GM12878 (cell line): ENCODE measurements around the gene SPTBN1. TPM values are rescaled to one million over a fixed set of nuclear protein-coding genes. Genes with fewer than 3 reads are reported as not detected.

Source experiments
- ATAC-seq: fragments of 200-7000 bp; cut with Tn5 transposase; 3 replicates; pipeline ENCODE4 v1.9.1; 2020; ENCODE audit warnings: mild to moderate bottlenecking, moderate library complexity
- BruUV-seq: library from RNA; stranded (reverse); fragments of 400-500 nt; replicated peaks from 2 replicates; lab custom pipeline; 2021; lab: Mats Ljungman, UMichigan
- CTCF ChIA-PET: fragments of 300-600 bp; sonication (Branson Sonifier 250); formaldehyde crosslinking; extraction: SDS; loops from one replicate; lab custom pipeline; 2021; ENCODE audit warnings: inconsistent platforms; lab: Yijun Ruan, JAX
- POLR2A ChIA-PET: fragments of 350-600 bp; formaldehyde crosslinking; extraction: SDS; loops from one replicate; lab custom pipeline; 2021; ENCODE audit warnings: inconsistent platforms; lab: Charles Lee
- RAD21 ChIA-PET: fragments of 300-600 bp; sonication (Branson Sonifier 250); formaldehyde crosslinking; loops from one replicate; lab custom pipeline; 2023; ENCODE audit warnings: antibody characterized with exemption; ENCODE audit not compliant: unreplicated experiment; lab: Charles Lee
- SMC1A ChIA-PET: fragments of 300-600 bp; sonication (Branson Sonifier 250); formaldehyde crosslinking; loops from one replicate; lab custom pipeline; 2023; ENCODE audit not compliant: unreplicated experiment, uncharacterized antibody; lab: Charles Lee
- DNase-seq: peaks from one replicate; pipeline ENCODE4 v3.0.0-alpha.2; 2011; ENCODE audit warnings: low read depth, low spot score
- FAIRE-seq: peaks from 3 replicates; lab custom pipeline; 2011; peaks lifted over from hg19 to GRCh38; lab: Jason Lieb, UNC
- H2AFZ ChIP-seq: 2 replicates; pipeline ENCODE4 v1.6.0; 2011; ENCODE audit warnings: low read depth, low read length, control low read depth; ENCODE audit not compliant: control insufficient read depth
- H3K27ac ChIP-seq: 2 replicates; pipeline ENCODE4 v1.5.1; 2011; ENCODE audit warnings: control low read depth; ENCODE audit not compliant: control insufficient read depth, insufficient read depth
- H3K27me3 ChIP-seq, 2 experiments: replicated peaks in 1 of 2; 2 replicates each; pipeline versions ENCODE4 v1.6.0 to v1.6.1; 2011; ENCODE audit warnings: low read length in 1 of 2; ENCODE audit not compliant: control insufficient read depth in 2 of 2, insufficient read depth in 2 of 2
- H3K36me3 ChIP-seq, 2 experiments: 2 replicates each; pipeline ENCODE4 v1.5.1; 2011; ENCODE audit warnings: low read length in 1 of 2; ENCODE audit not compliant: control insufficient read depth in 2 of 2, insufficient read depth in 2 of 2
- H3K4me1 ChIP-seq: 2 replicates; pipeline ENCODE4 v1.6.1; 2011; ENCODE audit warnings: mild to moderate bottlenecking, low read length, moderate library complexity, mixed read lengths; ENCODE audit not compliant: control insufficient read depth, insufficient read depth
- H3K4me2 ChIP-seq: 2 replicates; pipeline ENCODE4 v1.6.0; 2011; ENCODE audit warnings: control low read depth; ENCODE audit not compliant: control insufficient read depth, insufficient read depth
- H3K4me3 ChIP-seq: fragments of 200-600 bp; sonication (generic); 2 replicates; pipeline ENCODE4 v1.5.1; 2016
- H3K79me2 ChIP-seq: 2 replicates; pipeline ENCODE4 v1.6.0; 2011; ENCODE audit warnings: low read length; ENCODE audit not compliant: control insufficient read depth, insufficient read depth
- H3K9ac ChIP-seq: 2 replicates; pipeline ENCODE4 v1.8.0; 2011; ENCODE audit warnings: low read length, control low read depth, mixed read lengths; ENCODE audit not compliant: control insufficient read depth, insufficient read depth
- H3K9me3 ChIP-seq: replicated peaks from 3 replicates; pipeline ENCODE4 v1.5.1; 2011; ENCODE audit warnings: mild to moderate bottlenecking, low read length; ENCODE audit not compliant: control insufficient read depth, insufficient read depth
- H4K20me1 ChIP-seq: 2 replicates; pipeline ENCODE4 v1.6.0; 2011; ENCODE audit not compliant: control insufficient read depth, insufficient read depth
- ATF7 ChIP-seq: fragments of 450-650 bp; IDR thresholded peaks from 2 replicates; pipeline ENCODE4 v1.6.1; 2016; ENCODE audit warnings: low read depth, mild to moderate bottlenecking
- BCL11A ChIP-seq: IDR thresholded peaks from 2 replicates; pipeline ENCODE4 v1.6.1; 2011; ENCODE audit warnings: low read depth, low read length
- EGR1 ChIP-seq, 2 experiments: IDR thresholded peaks; 1 replicate in 1 of 2; 2 replicates in 1 of 2; pipeline ENCODE4 v1.6.1; 2011 to 2012; ENCODE audit warnings: low read depth in 2 of 2, low read length in 2 of 2, borderline replicate concordance in 1 of 2, mild to moderate bottlenecking in 1 of 2, moderate library complexity in 1 of 2
- FOS ChIP-seq: IDR thresholded peaks from 3 replicates; pipeline ENCODE4 v1.6.1; 2011; ENCODE audit warnings: borderline replicate concordance; ENCODE audit not compliant: insufficient read length; ENCODE audit errors: extremely low read depth
- HDAC2 ChIP-seq: fragments of 200-600 bp; sonication (generic); IDR thresholded peaks from 2 replicates; pipeline ENCODE4 v1.6.1; 2017
- IKZF1 ChIP-seq: fragments of 450-650 bp; conservative IDR thresholded peaks from 2 replicates; pipeline ENCODE4 v1.6.1; 2017; ENCODE audit warnings: antibody characterized with exemption, mild to moderate bottlenecking
- KAT2A ChIP-seq: conservative IDR thresholded peaks from 2 replicates; pipeline ENCODE4 v1.6.1; 2011; ENCODE audit warnings: low read depth, low read length; ENCODE audit not compliant: control insufficient read depth
- MEF2B ChIP-seq: fragments of 450-650 bp; IDR thresholded peaks from 2 replicates; pipeline ENCODE4 v1.6.1; 2018; ENCODE audit warnings: mild to moderate bottlenecking, moderate library complexity; ENCODE audit not compliant: partially characterized antibody, poor library complexity, severe bottlenecking
- MTA2 ChIP-seq: fragments of 450-650 bp; IDR thresholded peaks from 2 replicates; pipeline ENCODE4 v1.6.1; 2016; ENCODE audit warnings: low read depth, mild to moderate bottlenecking, moderate library complexity
- NR2F1 ChIP-seq: fragments of 450-650 bp; conservative IDR thresholded peaks from 2 replicates; pipeline ENCODE4 v1.6.1; 2017; ENCODE audit warnings: mild to moderate bottlenecking
- RBBP5 ChIP-seq: fragments of 200-600 bp; sonication (generic); conservative IDR thresholded peaks from 2 replicates; pipeline ENCODE4 v1.6.1; 2016
- TARDBP ChIP-seq: IDR thresholded peaks from 2 replicates; pipeline ENCODE4 v1.6.1; 2016; ENCODE audit warnings: borderline replicate concordance
- WRNIP1 ChIP-seq: IDR thresholded peaks from 2 replicates; pipeline ENCODE4 v1.6.1; 2011; ENCODE audit warnings: low read depth, low read length, improper control_type of control experiment, borderline replicate concordance
- ZSCAN29 ChIP-seq: fragments of 450-650 bp; IDR thresholded peaks from 2 replicates; pipeline ENCODE4 v1.6.1; 2017; ENCODE audit warnings: mild to moderate bottlenecking, moderate library complexity
- WGBS: methylation state at CpG from one replicate; pipeline ENCODE4 v1.1.6; 2016; ENCODE audit warnings: low lambda C conversion rate; ENCODE audit not compliant: insufficient replicate concordance, insufficient coverage; ENCODE audit errors: missing lambda C conversion rate; 5-methylcytosine and 5-hydroxymethylcytosine counted together
- in situ Hi-C: fragments of 300-500 bp; cut with MboI; formaldehyde crosslinking; loops from 9 replicates; pipeline ENCODE4 v1.14.3; 2018; ENCODE audit warnings: mixed read lengths
- intact Hi-C: fragments of 100-400 bp; cut with micrococcal nuclease; formaldehyde crosslinking; loops from one replicate; pipeline ENCODE4 v1.14.2; 2022; ENCODE audit not compliant: unreplicated experiment
- polyA plus RNA-seq, 11 experiments: library from polyadenylated mRNA; depleted of rRNA in 4 of 11; unstranded in 6 of 11; stranded (reverse) in 5 of 11; fragments of >200 nt; fragmentation: Nextera tagmentation in 4 of 11; fragmentation: Illumina TruSeq in 1 of 11; extraction: Ambion mirVana in 4 of 11; extraction: Trizol in 1 of 11; gene quantifications; 1 replicate in 1 of 11; 2 replicates in 10 of 11; pipeline versions ENCODE4 v1.2.1 to v1.2.3, GENCODE V29; 2011 to 2016; ENCODE audit warnings: inconsistent platforms in 2 of 11, missing spikeins in 2 of 11, low read depth in 1 of 11
- total RNA-seq, 4 experiments: library from RNA; depleted of rRNA in 3 of 4; stranded (reverse); fragments of >200 nt in 3 of 4; fragmentation: Illumina TruSeq in 1 of 4; extraction: Trizol in 1 of 4; gene quantifications; 2 replicates each; pipeline versions ENCODE4 v1.2.1 to v1.2.3, GENCODE V29; 2013 to 2021
- TF ChIP-seq, protein P1 (sequence below): fragments of 450-650 bp; formaldehyde crosslinking; IDR thresholded peaks from 2 replicates; pipeline ENCODE4 v1.4.0; 2022; ENCODE audit warnings: mild to moderate bottlenecking, moderate library complexity
- TF ChIP-seq, protein P2 (sequence below): IDR thresholded peaks from 2 replicates; pipeline ENCODE4 v1.6.1; 2011; ENCODE audit warnings: low read depth, mild to moderate bottlenecking, low read length, moderate library complexity, borderline replicate concordance; ENCODE audit errors: extremely low read depth
- TF ChIP-seq, protein P3 (sequence below): IDR thresholded peaks from 2 replicates; pipeline ENCODE4 v1.6.1; 2012; ENCODE audit warnings: low read depth, low read length, improper control_type of control experiment
- TF ChIP-seq, protein P4 (sequence below): fragments of 450-650 bp; IDR thresholded peaks from 2 replicates; pipeline ENCODE4 v1.6.1; 2017; ENCODE audit warnings: mild to moderate bottlenecking, moderate library complexity

The SPTBN1 gene
- total and polyA plus RNA-seq, 10 of the 15 experiments (the other 5 are each of a cell fraction or from before 2014, with no cell fraction given): 20.6 to 154 (median 76.7) TPM

DNA sequence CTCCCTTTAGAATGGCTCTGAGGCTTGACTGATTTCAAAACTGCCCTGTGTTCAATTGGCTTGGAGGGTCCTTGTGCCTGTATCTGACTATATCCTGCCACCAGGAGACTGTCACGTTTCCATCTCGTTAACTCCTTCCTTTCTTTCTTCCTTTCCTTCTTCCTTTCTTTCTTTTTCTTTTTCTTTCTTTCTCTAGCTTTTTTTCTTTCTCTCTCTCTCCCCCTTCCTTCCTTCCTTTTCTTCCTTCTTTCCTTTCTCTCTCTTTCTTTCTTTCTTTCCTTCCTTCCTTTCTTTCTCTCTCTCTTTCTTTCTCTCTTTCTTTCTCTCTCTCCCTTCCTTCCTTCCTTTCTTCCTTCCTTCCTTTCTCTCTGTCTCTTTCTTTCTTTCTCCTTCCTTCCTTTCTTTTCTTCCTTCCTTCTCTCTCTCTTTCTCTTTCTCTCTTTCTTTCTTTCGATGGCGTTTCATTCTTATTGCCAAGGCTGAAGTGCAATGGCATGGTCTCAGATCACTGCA is 229.2 kb downstream of the SPTBN1 start:
- no peak overlapping the region for H3K4me2 ChIP-seq
- H4K20me1 ChIP-seq: no peaks in the 10 kb centered on the region
- no peak for FAIRE-seq
- no peak for ATAC-seq
- H3K36me3 ChIP-seq: no peaks in the 10 kb centered on the region
- WGBS: 45% methylated on average over 4 of the region's 4 CpGs
- no peaks in the 10 kb centered on the region for H3K79me2 ChIP-seq
- CTCF ChIA-PET: interaction anchor here (0.7 to 1.9 kb wide), 4 partner anchors 8 to 183 kb away, joined by 3 to 7 read pairs (median 3); no protein-coding TSS in a partner anchor
- no TSS peak for BruUV-seq
- TF ChIP-seq ZSCAN29: no peak
- no peak for TF ChIP-seq FOS
- no peak for TF ChIP-seq KAT2A
- TF ChIP-seq EGR1 (IDR thresholded peaks at IDR 0.05; ENCODE audit: borderline replicate concordance in 1 of 2, low read depth in 2 of 2, low read length in 2 of 2): no peak
- no peak for TF ChIP-seq BCL11A
- TF ChIP-seq, protein P1, sequence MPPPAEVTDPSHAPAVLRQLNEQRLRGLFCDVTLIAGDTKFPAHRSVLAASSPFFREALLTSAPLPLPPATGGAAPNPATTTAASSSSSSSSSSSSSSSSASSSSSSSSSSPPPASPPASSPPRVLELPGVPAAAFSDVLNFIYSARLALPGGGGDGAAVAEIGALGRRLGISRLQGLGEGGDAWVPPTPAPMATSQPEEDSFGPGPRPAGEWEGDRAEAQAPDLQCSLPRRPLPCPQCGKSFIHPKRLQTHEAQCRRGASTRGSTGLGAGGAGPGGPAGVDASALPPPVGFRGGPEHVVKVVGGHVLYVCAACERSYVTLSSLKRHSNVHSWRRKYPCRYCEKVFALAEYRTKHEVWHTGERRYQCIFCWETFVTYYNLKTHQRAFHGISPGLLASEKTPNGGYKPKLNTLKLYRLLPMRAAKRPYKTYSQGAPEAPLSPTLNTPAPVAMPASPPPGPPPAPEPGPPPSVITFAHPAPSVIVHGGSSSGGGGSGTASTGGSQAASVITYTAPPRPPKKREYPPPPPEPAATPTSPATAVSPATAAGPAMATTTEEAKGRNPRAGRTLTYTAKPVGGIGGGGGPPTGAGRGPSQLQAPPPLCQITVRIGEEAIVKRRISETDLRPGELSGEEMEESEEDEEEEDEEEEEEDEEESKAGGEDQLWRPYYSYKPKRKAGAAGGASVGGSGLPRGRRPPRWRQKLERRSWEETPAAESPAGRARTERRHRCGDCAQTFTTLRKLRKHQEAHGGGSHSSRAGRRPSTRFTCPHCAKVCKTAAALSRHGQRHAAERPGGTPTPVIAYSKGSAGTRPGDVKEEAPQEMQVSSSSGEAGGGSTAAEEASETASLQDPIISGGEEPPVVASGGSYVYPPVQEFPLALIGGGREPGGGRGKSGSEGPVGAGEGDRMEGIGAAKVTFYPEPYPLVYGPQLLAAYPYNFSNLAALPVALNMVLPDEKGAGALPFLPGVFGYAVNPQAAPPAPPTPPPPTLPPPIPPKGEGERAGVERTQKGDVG (CRISPR knock-in tag): no peak
- no peak for TF ChIP-seq HDAC2
- TF ChIP-seq WRNIP1: no peak
- TF ChIP-seq, protein P2, sequence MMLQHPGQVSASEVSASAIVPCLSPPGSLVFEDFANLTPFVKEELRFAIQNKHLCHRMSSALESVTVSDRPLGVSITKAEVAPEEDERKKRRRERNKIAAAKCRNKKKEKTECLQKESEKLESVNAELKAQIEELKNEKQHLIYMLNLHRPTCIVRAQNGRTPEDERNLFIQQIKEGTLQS: no peak
- TF ChIP-seq IKZF1: no peak
- TF ChIP-seq, protein P3, sequence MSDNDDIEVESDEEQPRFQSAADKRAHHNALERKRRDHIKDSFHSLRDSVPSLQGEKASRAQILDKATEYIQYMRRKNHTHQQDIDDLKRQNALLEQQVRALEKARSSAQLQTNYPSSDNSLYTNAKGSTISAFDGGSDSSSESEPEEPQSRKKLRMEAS: no peak
- TF ChIP-seq NR2F1: no peak
- no peak for TF ChIP-seq MEF2B
- no peak for TF ChIP-seq TARDBP
- TF ChIP-seq, protein P4, sequence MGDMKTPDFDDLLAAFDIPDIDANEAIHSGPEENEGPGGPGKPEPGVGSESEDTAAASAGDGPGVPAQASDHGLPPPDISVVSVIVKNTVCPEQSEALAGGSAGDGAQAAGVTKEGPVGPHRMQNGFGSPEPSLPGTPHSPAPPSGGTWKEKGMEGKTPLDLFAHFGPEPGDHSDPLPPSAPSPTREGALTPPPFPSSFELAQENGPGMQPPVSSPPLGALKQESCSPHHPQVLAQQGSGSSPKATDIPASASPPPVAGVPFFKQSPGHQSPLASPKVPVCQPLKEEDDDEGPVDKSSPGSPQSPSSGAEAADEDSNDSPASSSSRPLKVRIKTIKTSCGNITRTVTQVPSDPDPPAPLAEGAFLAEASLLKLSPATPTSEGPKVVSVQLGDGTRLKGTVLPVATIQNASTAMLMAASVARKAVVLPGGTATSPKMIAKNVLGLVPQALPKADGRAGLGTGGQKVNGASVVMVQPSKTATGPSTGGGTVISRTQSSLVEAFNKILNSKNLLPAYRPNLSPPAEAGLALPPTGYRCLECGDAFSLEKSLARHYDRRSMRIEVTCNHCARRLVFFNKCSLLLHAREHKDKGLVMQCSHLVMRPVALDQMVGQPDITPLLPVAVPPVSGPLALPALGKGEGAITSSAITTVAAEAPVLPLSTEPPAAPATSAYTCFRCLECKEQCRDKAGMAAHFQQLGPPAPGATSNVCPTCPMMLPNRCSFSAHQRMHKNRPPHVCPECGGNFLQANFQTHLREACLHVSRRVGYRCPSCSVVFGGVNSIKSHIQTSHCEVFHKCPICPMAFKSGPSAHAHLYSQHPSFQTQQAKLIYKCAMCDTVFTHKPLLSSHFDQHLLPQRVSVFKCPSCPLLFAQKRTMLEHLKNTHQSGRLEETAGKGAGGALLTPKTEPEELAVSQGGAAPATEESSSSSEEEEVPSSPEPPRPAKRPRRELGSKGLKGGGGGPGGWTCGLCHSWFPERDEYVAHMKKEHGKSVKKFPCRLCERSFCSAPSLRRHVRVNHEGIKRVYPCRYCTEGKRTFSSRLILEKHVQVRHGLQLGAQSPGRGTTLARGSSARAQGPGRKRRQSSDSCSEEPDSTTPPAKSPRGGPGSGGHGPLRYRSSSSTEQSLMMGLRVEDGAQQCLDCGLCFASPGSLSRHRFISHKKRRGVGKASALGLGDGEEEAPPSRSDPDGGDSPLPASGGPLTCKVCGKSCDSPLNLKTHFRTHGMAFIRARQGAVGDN: no peak
- TF ChIP-seq RBBP5: no peak
- TF ChIP-seq ATF7: no peak
- no peak for TF ChIP-seq MTA2
- no peak overlapping the region for H3K27ac ChIP-seq
- H3K9me3 ChIP-seq: peaks cover 4% of the 10 kb centered on the region; the same call in 2 of the 3 replicates
- H3K9ac ChIP-seq: no peak overlapping the region
- intact Hi-C loops (no loop called here), in situ Hi-C loops (no loop called here)
- H3K27me3 ChIP-seq: no peaks in the 10 kb centered on the region; a peak in 1 of 4 replicates
- no peak overlapping the region for H3K4me3 ChIP-seq
- H3K4me1 ChIP-seq: peaks cover 14% of the 10 kb centered on the region
- no peak for DNase-seq
- SMC1A ChIA-PET: interaction anchor here (1.2 to 4.1 kb wide), 3 partner anchors 9 to 19 kb away, joined by 3 to 23 read pairs (median 7); no protein-coding TSS in a partner anchor
- H2AFZ ChIP-seq: no peak overlapping the region
- POLR2A ChIA-PET: no interaction called here
- RAD21 ChIA-PET: interaction anchor here (1.0 kb wide), 1 partner anchor 19 kb away, joined by 3 read pairs; no protein-coding TSS in a partner anchor
